DMS53 (cell line): Measurements from ENCODE around the gene TXNRD2.

Source experiments
- DNase-seq: peaks from one replicate; lab custom pipeline; 2025; lab: John Stamatoyannopoulos, UW

Gene TXNRD2

GRCh38 chr22:19979712-19980493 is 38.3 kb upstream of the TXNRD2 start:
- DNase-seq = no peak

- no peak for DNase-seq
These were observed 37.1 kb upstream of the TXNRD2 start for GRCh38 chr22:19978748-19979147.

- no peak for DNase-seq
These were observed 36.0 kb upstream of the TXNRD2 start for GRCh38 chr22:19977296-19978243.

- DNase-seq = no peak
These were observed 35.1 kb upstream of the TXNRD2 start for GRCh38 chr22:19976671-19977070.

- DNase-seq = no peak
These were observed 34.1 kb upstream of the TXNRD2 start for GRCh38 chr22:19975707-19976035.

GRCh38 chr22:19974935-19975706 is 33.5 kb upstream of the TXNRD2 start:
- DNase-seq = peak; percentile 66

GRCh38 chr22:19974268-19974861 is 32.7 kb upstream of the TXNRD2 start:
- DNase-seq = peak; percentile 22

GRCh38 chr22:19973551-19974267 is 32.1 kb upstream of the TXNRD2 start:
- DNase-seq = no peak

GRCh38 chr22:19972652-19973550 is 31.3 kb upstream of the TXNRD2 start:
- no peak for DNase-seq

- no peak for DNase-seq
These were observed 30.6 kb upstream of the TXNRD2 start for GRCh38 chr22:19972251-19972650.

GRCh38 chr22:19971276-19972124 is 29.9 kb upstream of the TXNRD2 start:
- DNase-seq = no peak

GRCh38 chr22:19970479-19971275 is 29.1 kb upstream of the TXNRD2 start:
- DNase-seq = peak; percentile 51

GRCh38 chr22:19970031-19970478 is 28.4 kb upstream of the TXNRD2 start:
- DNase-seq = no peak

- no peak for DNase-seq
These were observed 27.7 kb upstream of the TXNRD2 start for GRCh38 chr22:19969141-19969928.

- no peak for DNase-seq
These were observed 26.9 kb upstream of the TXNRD2 start for GRCh38 chr22:19968450-19968891.

- DNase-seq = no peak
These were observed 26.3 kb upstream of the TXNRD2 start for GRCh38 chr22:19967850-19968449.
